ENCODE data around the gene STK32B.

STK32B gene

DNA sequence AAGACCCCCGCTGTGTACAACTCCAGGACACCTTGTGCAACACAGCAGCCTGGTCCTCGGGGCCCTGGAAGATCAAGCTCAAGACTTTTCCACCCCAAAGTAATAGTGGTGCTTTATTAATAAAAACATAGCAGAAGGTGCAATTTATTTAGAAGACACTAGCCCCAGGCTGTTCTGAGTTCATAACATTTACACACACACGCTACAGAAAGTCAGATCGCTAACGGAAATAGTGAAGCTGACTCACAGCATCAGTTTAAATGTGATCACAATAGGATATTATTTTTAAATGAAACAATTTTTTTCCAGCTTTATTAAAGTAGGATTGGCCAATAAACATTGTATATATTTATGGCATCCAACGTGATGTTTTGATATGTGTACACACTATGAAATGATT is 141.0 kb downstream of the STK32B start:
- Histone ChIP-seq H3K27ac (ENCODE audit: low read depth, low read length) (no peak overlapping the region), H3K4me3 (ENCODE audit: low read depth in 1 of 2, low read length in 2 of 2) (no peak overlapping the region), H3K9me3 (ENCODE audit: control insufficient read depth in 1 of 2, low read length in 2 of 2) (no peaks in the 10 kb centered on the region), H3K9ac (ENCODE audit: low read depth in 1 of 2, low read length in 2 of 2) (no peak overlapping the region), H3K4me1 (ENCODE audit: control insufficient read depth in 1 of 2, insufficient read depth in 2 of 2, low read length in 2 of 2) (no peaks in the 10 kb centered on the region), H3K36me3 (ENCODE audit: control insufficient read depth in 1 of 2, insufficient read depth in 2 of 2, low read length in 2 of 2) (no peaks in the 10 kb centered on the region), H3K27me3 (ENCODE audit: control insufficient read depth in 1 of 2, insufficient read depth in 2 of 2, low read length in 2 of 2) (no peaks in the 10 kb centered on the region)

DNA sequence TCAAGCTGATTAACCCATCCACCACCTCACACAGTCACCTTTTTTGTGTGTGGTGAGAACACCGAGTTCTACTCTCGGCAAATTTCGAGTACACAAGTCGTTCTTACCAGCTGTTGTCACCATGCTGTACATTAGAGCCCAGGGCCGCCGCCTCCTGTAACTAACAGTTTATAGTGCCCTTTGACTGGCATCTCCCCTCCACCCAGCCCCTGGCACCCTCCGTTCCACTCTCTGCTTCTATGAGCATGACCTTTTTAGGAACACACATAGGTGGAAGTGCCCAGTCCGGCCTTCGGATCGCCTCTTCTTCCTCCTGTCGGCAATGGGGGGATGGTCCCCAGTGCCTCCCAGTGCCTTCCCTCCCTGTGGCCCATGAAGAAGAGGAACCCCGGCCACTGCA is 141.4 kb downstream of the STK32B start:
- H3K9me3 ChIP-seq (ENCODE audit: control insufficient read depth in 1 of 2, low read length in 2 of 2), result no peaks in the 10 kb centered on the region
- H3K27me3 ChIP-seq (ENCODE audit: control insufficient read depth in 1 of 2, insufficient read depth in 2 of 2, low read length in 2 of 2), result no peaks in the 10 kb centered on the region
- no peaks in the 10 kb centered on the region for H3K36me3 ChIP-seq (ENCODE audit: control insufficient read depth in 1 of 2, insufficient read depth in 2 of 2, low read length in 2 of 2)
- no peak overlapping the region for H3K27ac ChIP-seq (ENCODE audit: low read depth, low read length)
- H3K9ac ChIP-seq (ENCODE audit: low read depth in 1 of 2, low read length in 2 of 2), result no peak overlapping the region
- H3K4me1 ChIP-seq (ENCODE audit: control insufficient read depth in 1 of 2, insufficient read depth in 2 of 2, low read length in 2 of 2), result no peaks in the 10 kb centered on the region
- no peak overlapping the region for H3K4me3 ChIP-seq (ENCODE audit: low read depth in 1 of 2, low read length in 2 of 2)

GRCh38 chr4:5198656-5199541 is 147.6 kb downstream of the STK32B start:
- Histone ChIP-seq H3K27me3 (ENCODE audit: control insufficient read depth in 1 of 2, insufficient read depth in 2 of 2, low read length in 2 of 2) (no peaks in the 10 kb centered on the region), H3K9me3 (ENCODE audit: control insufficient read depth in 1 of 2, low read length in 2 of 2) (no peaks in the 10 kb centered on the region), H3K36me3 (ENCODE audit: control insufficient read depth in 1 of 2, insufficient read depth in 2 of 2, low read length in 2 of 2) (no peaks in the 10 kb centered on the region), H3K9ac (ENCODE audit: low read depth in 1 of 2, low read length in 2 of 2) (no peak overlapping the region), H3K4me1 (ENCODE audit: control insufficient read depth in 1 of 2, insufficient read depth in 2 of 2, low read length in 2 of 2) (no peaks in the 10 kb centered on the region), H3K27ac (ENCODE audit: low read depth, low read length) (no peak overlapping the region), H3K4me3 (ENCODE audit: low read depth in 1 of 2, low read length in 2 of 2) (no peak overlapping the region)

DNA sequence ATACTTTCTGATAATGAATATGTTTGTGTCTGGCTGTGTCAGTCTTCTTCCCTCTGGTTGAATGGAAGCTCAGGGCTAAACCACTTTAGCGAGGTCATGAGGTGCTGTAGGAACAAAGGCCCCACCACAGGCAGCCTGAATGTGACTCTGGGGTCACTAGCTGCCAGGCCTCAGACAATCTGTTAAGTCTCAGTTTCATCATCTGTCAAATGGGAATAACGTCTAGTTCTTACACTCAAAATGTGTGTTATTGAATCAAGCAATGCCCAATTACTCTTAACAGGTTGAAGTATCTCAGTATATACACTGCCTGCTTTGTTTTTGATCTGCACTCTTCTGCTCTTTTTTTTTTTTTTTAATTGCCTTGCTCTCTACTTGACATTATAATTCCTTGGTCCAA is 148.6 kb downstream of the STK32B start:
- Histone ChIP-seq H3K9ac (ENCODE audit: low read depth in 1 of 2, low read length in 2 of 2) (no peak overlapping the region), H3K27ac (ENCODE audit: low read depth, low read length) (no peak overlapping the region), H3K27me3 (ENCODE audit: control insufficient read depth in 1 of 2, insufficient read depth in 2 of 2, low read length in 2 of 2) (no peaks in the 10 kb centered on the region), H3K4me1 (ENCODE audit: control insufficient read depth in 1 of 2, insufficient read depth in 2 of 2, low read length in 2 of 2) (no peaks in the 10 kb centered on the region), H3K9me3 (ENCODE audit: control insufficient read depth in 1 of 2, low read length in 2 of 2) (no peaks in the 10 kb centered on the region), H3K4me3 (ENCODE audit: low read depth in 1 of 2, low read length in 2 of 2) (no peak overlapping the region), H3K36me3 (ENCODE audit: control insufficient read depth in 1 of 2, insufficient read depth in 2 of 2, low read length in 2 of 2) (no peaks in the 10 kb centered on the region)

DNA sequence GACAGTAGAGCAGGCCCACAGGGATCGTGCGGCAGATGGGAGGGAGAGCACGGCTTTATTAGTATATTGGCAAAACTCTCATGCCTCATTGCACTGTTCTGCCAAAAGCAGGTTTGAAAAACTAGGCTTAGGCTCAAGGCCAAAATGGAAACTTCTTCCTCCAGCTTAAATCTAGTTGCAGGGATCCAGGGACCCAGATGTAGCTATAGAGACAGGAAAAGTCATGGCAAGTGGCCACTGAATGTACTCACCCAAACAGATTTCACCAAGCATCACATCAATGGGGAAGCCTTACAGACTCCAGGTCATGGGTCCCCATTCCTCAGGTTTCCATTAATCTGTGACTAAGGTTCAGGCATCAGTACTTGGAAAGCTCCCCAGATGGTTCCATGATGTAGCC is 149.2 kb downstream of the STK32B start:
- Histone ChIP-seq H3K9ac (ENCODE audit: low read depth in 1 of 2, low read length in 2 of 2) (no peak overlapping the region), H3K4me3 (ENCODE audit: low read depth in 1 of 2, low read length in 2 of 2) (no peak overlapping the region), H3K36me3 (ENCODE audit: control insufficient read depth in 1 of 2, insufficient read depth in 2 of 2, low read length in 2 of 2) (no peaks in the 10 kb centered on the region), H3K27ac (ENCODE audit: low read depth, low read length) (no peak overlapping the region), H3K27me3 (ENCODE audit: control insufficient read depth in 1 of 2, insufficient read depth in 2 of 2, low read length in 2 of 2) (no peaks in the 10 kb centered on the region), H3K9me3 (ENCODE audit: control insufficient read depth in 1 of 2, low read length in 2 of 2) (no peaks in the 10 kb centered on the region), H3K4me1 (ENCODE audit: control insufficient read depth in 1 of 2, insufficient read depth in 2 of 2, low read length in 2 of 2) (no peaks in the 10 kb centered on the region)

DNA sequence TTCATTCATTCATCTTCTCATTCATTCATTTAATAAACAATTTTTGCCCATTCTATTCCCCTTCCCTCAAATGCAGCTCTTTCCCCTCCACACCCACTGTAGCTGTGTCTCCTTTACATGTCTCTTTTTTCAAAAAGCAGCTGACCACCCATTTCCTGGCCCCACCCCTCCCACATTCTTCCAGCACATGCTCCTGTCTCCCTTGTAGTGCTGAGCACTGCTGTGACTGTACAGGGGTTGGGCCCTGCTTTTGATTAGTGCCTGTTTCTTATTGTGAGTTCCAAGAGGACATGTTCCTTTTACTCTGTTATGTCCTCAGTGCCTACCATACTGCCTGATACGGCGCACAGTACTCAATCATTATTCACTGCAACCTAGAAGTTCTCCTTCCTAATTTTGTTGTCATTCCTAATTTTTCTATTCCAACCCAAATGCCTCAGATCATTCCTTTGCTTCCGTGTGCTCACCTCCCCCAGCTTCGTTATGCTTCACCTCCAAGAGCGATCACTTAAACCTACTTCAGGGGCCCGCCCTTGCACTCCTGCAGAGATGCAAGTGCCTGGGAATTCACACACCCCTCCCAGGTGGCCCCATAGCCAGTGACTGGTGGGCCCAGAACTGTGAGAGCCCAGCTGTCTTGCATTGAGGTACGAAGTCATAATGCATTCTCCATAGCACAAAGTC is 152.2 kb downstream of the STK32B start:
- no peak overlapping the region for H3K4me3 ChIP-seq (ENCODE audit: low read depth in 1 of 2, low read length in 2 of 2)
- H3K9ac ChIP-seq (ENCODE audit: low read depth in 1 of 2, low read length in 2 of 2), result no peak overlapping the region
- no peaks in the 10 kb centered on the region for H3K4me1 ChIP-seq (ENCODE audit: control insufficient read depth in 1 of 2, insufficient read depth in 2 of 2, low read length in 2 of 2)
- H3K36me3 ChIP-seq (ENCODE audit: control insufficient read depth in 1 of 2, insufficient read depth in 2 of 2, low read length in 2 of 2), result no peaks in the 10 kb centered on the region
- H3K27ac ChIP-seq (ENCODE audit: low read depth, low read length), result no peak overlapping the region
- no peaks in the 10 kb centered on the region for H3K9me3 ChIP-seq (ENCODE audit: control insufficient read depth in 1 of 2, low read length in 2 of 2)
- no peaks in the 10 kb centered on the region for H3K27me3 ChIP-seq (ENCODE audit: control insufficient read depth in 1 of 2, insufficient read depth in 2 of 2, low read length in 2 of 2)

DNA sequence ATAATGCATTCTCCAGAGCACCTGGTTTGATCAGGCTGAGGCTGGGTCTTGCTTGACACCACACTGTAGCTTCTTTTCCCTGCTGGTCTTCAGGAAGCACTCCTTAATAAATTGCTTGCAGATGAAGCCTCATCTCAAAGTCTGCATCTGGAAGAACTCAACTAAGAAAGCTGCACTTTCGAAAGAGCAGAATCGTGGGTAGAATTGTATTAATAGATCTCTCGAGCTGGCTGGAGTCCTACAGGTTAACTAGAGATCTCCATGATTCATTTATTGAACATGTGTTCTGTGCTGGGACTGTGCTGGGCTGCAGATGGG is 152.7 kb downstream of the STK32B start:
- Histone ChIP-seq H3K27ac (ENCODE audit: low read depth, low read length) (no peak overlapping the region), H3K36me3 (ENCODE audit: control insufficient read depth in 1 of 2, insufficient read depth in 2 of 2, low read length in 2 of 2) (no peaks in the 10 kb centered on the region), H3K27me3 (ENCODE audit: control insufficient read depth in 1 of 2, insufficient read depth in 2 of 2, low read length in 2 of 2) (no peaks in the 10 kb centered on the region), H3K9ac (ENCODE audit: low read depth in 1 of 2, low read length in 2 of 2) (no peak overlapping the region), H3K4me3 (ENCODE audit: low read depth in 1 of 2, low read length in 2 of 2) (no peak overlapping the region), H3K4me1 (ENCODE audit: control insufficient read depth in 1 of 2, insufficient read depth in 2 of 2, low read length in 2 of 2) (no peaks in the 10 kb centered on the region), H3K9me3 (ENCODE audit: control insufficient read depth in 1 of 2, low read length in 2 of 2) (no peaks in the 10 kb centered on the region)

DNA sequence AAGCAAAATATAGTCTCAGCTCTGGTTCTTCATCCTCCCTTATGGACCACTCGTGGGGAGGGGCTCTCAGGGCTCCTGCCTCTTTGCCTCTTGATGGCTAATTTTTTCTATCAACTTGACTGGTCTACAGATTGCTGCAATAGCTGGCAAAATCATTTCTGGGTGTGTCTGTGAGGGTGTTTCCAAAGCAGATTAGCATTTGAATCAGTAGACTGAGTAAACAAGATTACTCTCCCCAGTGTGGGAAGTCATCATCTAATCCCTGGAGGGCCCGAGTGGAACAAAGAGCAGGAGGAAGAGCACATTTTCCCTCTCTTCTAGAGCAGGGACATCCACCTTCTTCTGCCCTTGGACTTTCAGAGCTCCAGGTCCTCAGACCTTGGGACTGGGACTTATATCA is 153.5 kb downstream of the STK32B start:
- H3K27ac ChIP-seq (ENCODE audit: low read depth, low read length), result no peak overlapping the region
- no peak overlapping the region for H3K4me3 ChIP-seq (ENCODE audit: low read depth in 1 of 2, low read length in 2 of 2)

DNA sequence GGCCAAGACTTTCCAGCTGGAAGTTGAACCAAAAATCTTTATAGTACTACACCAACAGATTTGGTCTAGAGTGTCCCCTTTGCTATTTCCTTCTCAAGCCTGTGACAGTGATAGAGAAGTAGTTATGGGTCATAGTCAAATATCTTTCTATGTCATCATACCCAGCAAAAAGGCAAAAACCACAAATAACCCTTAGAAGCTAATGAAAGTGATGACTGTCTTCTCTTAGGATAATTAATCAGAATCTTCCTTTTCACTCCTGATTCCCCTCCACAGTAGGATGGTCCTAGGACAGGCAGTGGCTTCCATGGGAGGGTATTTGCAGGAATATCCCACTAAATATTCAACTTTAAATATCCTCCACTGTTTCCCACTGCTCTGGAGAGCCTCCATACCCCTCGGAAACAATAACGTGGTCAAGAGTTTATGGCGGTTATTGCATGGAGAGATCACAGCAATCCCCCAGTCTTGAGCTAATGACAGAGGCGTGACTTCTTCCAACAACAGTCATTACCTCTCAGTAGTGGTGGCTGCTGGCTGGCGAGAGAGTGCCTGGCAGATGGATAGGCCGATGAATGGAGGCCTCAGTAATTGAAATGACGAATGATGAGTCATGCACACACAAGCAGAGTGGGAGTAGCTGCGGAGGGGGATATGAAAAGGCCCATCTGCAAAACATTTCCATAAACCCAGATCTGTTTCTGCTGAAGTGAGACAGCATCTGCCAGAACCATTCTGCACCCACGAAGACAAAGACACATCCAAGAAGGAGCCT is 154.9 kb downstream of the STK32B start:
- Histone ChIP-seq H3K9me3 (ENCODE audit: control insufficient read depth in 1 of 2, low read length in 2 of 2) (no peaks in the 10 kb centered on the region), H3K4me3 (ENCODE audit: low read depth in 1 of 2, low read length in 2 of 2) (no peak overlapping the region), H3K36me3 (ENCODE audit: control insufficient read depth in 1 of 2, insufficient read depth in 2 of 2, low read length in 2 of 2) (no peaks in the 10 kb centered on the region), H3K27ac (ENCODE audit: low read depth, low read length) (no peak overlapping the region), H3K4me1 (ENCODE audit: control insufficient read depth in 1 of 2, insufficient read depth in 2 of 2, low read length in 2 of 2) (no peaks in the 10 kb centered on the region), H3K9ac (ENCODE audit: low read depth in 1 of 2, low read length in 2 of 2) (no peak overlapping the region), H3K27me3 (ENCODE audit: control insufficient read depth in 1 of 2, insufficient read depth in 2 of 2, low read length in 2 of 2) (no peaks in the 10 kb centered on the region)

More for the DNA sequence above, 153.5 kb downstream of the STK32B start:
- Histone ChIP-seq H3K4me1 (ENCODE audit: control insufficient read depth in 1 of 2, insufficient read depth in 2 of 2, low read length in 2 of 2) (no peaks in the 10 kb centered on the region), H3K9me3 (ENCODE audit: control insufficient read depth in 1 of 2, low read length in 2 of 2) (no peaks in the 10 kb centered on the region), H3K27me3 (ENCODE audit: control insufficient read depth in 1 of 2, insufficient read depth in 2 of 2, low read length in 2 of 2) (no peaks in the 10 kb centered on the region), H3K9ac (ENCODE audit: low read depth in 1 of 2, low read length in 2 of 2) (no peak overlapping the region), H3K36me3 (ENCODE audit: control insufficient read depth in 1 of 2, insufficient read depth in 2 of 2, low read length in 2 of 2) (no peaks in the 10 kb centered on the region)

DNA sequence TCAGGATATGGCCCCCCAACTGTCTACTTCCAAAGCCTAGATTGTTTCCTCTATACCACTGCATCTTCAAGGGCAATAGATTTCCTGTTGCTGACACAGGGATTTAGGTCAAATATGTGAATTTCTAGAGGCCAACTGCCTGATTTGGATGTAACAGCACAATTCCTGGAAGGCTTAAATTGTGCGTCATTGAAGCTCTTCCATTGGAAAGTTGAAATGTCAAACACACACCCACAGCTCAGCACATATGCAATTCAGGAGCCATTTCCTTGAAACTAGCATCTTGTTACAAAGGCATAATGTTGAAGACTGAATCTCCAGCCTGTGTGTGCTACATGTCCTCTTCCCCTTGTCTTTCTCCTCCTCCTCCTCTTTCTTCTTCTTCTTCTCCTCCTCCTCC is 158.6 kb downstream of the STK32B start:
- Histone ChIP-seq H3K27me3 (ENCODE audit: control insufficient read depth in 1 of 2, insufficient read depth in 2 of 2, low read length in 2 of 2) (no peaks in the 10 kb centered on the region), H3K9me3 (ENCODE audit: control insufficient read depth in 1 of 2, low read length in 2 of 2) (no peaks in the 10 kb centered on the region), H3K4me3 (ENCODE audit: low read depth in 1 of 2, low read length in 2 of 2) (no peak overlapping the region), H3K9ac (ENCODE audit: low read depth in 1 of 2, low read length in 2 of 2) (no peak overlapping the region), H3K27ac (ENCODE audit: low read depth, low read length) (no peak overlapping the region), H3K36me3 (ENCODE audit: control insufficient read depth in 1 of 2, insufficient read depth in 2 of 2, low read length in 2 of 2) (no peaks in the 10 kb centered on the region), H3K4me1 (ENCODE audit: control insufficient read depth in 1 of 2, insufficient read depth in 2 of 2, low read length in 2 of 2) (no peaks in the 10 kb centered on the region)

Measured in duodenal mucosa (tissue), 2 donors.